Nephron progenitor cell (in vitro differentiated cells): ENCODE data around the gene DUSP5.

Experiments
- DNase-seq: peaks from one replicate; pipeline ENCODE4 v3.0.0; 2021
- H3K27ac Mint-ChIP-seq: 2 replicates; pipeline ENCODE4 v1.8.0; 2021; ENCODE audit warnings: mild to moderate bottlenecking, moderate library complexity, mixed read lengths
- H3K27me3 Mint-ChIP-seq: 2 replicates; pipeline ENCODE4 v1.8.0; 2021; ENCODE audit warnings: mild to moderate bottlenecking, low read depth, mixed read lengths; ENCODE audit not compliant: poor library complexity
- H3K36me3 Mint-ChIP-seq: 2 replicates; pipeline ENCODE4 v1.8.0; 2021; ENCODE audit warnings: low read depth, mixed read lengths
- H3K4me1 Mint-ChIP-seq: 2 replicates; pipeline ENCODE4 v1.8.0; 2021; ENCODE audit warnings: mixed read lengths
- H3K4me3 Mint-ChIP-seq: 2 replicates; pipeline ENCODE4 v1.8.0; 2021; ENCODE audit warnings: mild to moderate bottlenecking, moderate library complexity, mixed read lengths
- H3K9me3 Mint-ChIP-seq: 2 replicates; pipeline ENCODE4 v1.8.0; 2021; ENCODE audit warnings: mild to moderate bottlenecking, moderate library complexity, mixed read lengths
- CTCF ChIP-seq: fragments of 200-600 bp; sonication (generic); IDR thresholded peaks from 2 replicates; pipeline ENCODE4 v1.5.0; 2021; ENCODE audit warnings: antibody characterized with exemption

DUSP5 gene

GRCh38 chr10:110511734-110512449 is 14.2 kb downstream of the DUSP5 start:
- peaks cover 77% of the 10 kb centered on the region for H3K36me3 Mint-ChIP-seq
- no peak for DNase-seq
- no peaks in the 10 kb centered on the region for H3K9me3 Mint-ChIP-seq
- H3K4me3 Mint-ChIP-seq = no peak overlapping the region
- H3K4me1 Mint-ChIP-seq = peaks cover 27% of the 10 kb centered on the region
- no peak overlapping the region for H3K27ac Mint-ChIP-seq
- H3K27me3 Mint-ChIP-seq = peaks cover 7% of the 10 kb centered on the region
- TF ChIP-seq CTCF = no peak

- peaks cover 7% of the 10 kb centered on the region for H3K27me3 Mint-ChIP-seq
- no peak overlapping the region for H3K4me3 Mint-ChIP-seq
- TF ChIP-seq CTCF = no peak
- H3K36me3 Mint-ChIP-seq = peaks cover 72% of the 10 kb centered on the region
- peaks cover 23% of the 10 kb centered on the region for H3K4me1 Mint-ChIP-seq
- H3K9me3 Mint-ChIP-seq = no peaks in the 10 kb centered on the region
- no peak for DNase-seq
- H3K27ac Mint-ChIP-seq = no peak overlapping the region
Measured at GRCh38 chr10:110512461-110513187, 14.9 kb downstream of the DUSP5 start.

- DNase-seq = no peak
- Mint-ChIP-seq H3K27ac (no peak overlapping the region), H3K27me3 (peaks cover 7% of the 10 kb centered on the region), H3K9me3 (no peaks in the 10 kb centered on the region), H3K4me3 (no peak overlapping the region), H3K36me3 (peaks cover 60% of the 10 kb centered on the region), H3K4me1 (peaks cover 17% of the 10 kb centered on the region)
- no peak for TF ChIP-seq CTCF
Measured at GRCh38 chr10:110513949-110514348, 16.2 kb downstream of the DUSP5 start.

- TF ChIP-seq CTCF = no peak
- H3K4me1 Mint-ChIP-seq = peaks cover 13% of the 10 kb centered on the region
- H3K27ac Mint-ChIP-seq = no peak overlapping the region
- no peak overlapping the region for H3K4me3 Mint-ChIP-seq
- peaks cover 4% of the 10 kb centered on the region for H3K27me3 Mint-ChIP-seq
- DNase-seq = no peak
- H3K9me3 Mint-ChIP-seq = no peaks in the 10 kb centered on the region
- H3K36me3 Mint-ChIP-seq = peaks cover 53% of the 10 kb centered on the region
Measured at GRCh38 chr10:110514848-110515247, 17.1 kb downstream of the DUSP5 start.

GRCh38 chr10:110516815-110517492 is 19.2 kb downstream of the DUSP5 start:
- H3K27ac Mint-ChIP-seq = no peak overlapping the region
- peaks cover 4% of the 10 kb centered on the region for H3K27me3 Mint-ChIP-seq
- H3K4me1 Mint-ChIP-seq = peaks cover 13% of the 10 kb centered on the region
- no peak for TF ChIP-seq CTCF
- H3K4me3 Mint-ChIP-seq = no peak overlapping the region
- no peaks in the 10 kb centered on the region for H3K9me3 Mint-ChIP-seq
- no peak for DNase-seq
- peaks cover 32% of the 10 kb centered on the region for H3K36me3 Mint-ChIP-seq
